ENCODE measurements around the gene IL7R.
A peak's percentile ranks its signal among the peaks of the same experiment; 100 is the strongest.

IL7R gene

GRCh38 chr5:35867998-35868397 lies 11.3 kb downstream of the IL7R start:
- peak overlapping the region; percentile 6 for H3K27ac Mint-ChIP-seq
- H3K9me3 Mint-ChIP-seq, result peaks cover 16% of the 10 kb centered on the region
- H3K4me1 Mint-ChIP-seq, result peaks cover 83% of the 10 kb centered on the region
- CTCF ChIA-PET, result interaction anchor here (1.8 kb wide), 1 partner anchor 89 kb away, joined by 6 read pairs; no protein-coding TSS in a partner anchor
- peaks cover 89% of the 10 kb centered on the region for H3K36me3 Mint-ChIP-seq
- DNase-seq, result no peak
- no peaks in the 10 kb centered on the region for H3K27me3 Mint-ChIP-seq
- no peak overlapping the region for H3K4me3 Mint-ChIP-seq

- peaks cover 85% of the 10 kb centered on the region for H3K4me1 Mint-ChIP-seq
- no peak for DNase-seq
These were observed 13.1 kb downstream of the IL7R start for GRCh38 chr5:35869685-35870277.

GRCh38 chr5:35870605-35871004 lies 13.9 kb downstream of the IL7R start:
- H3K4me3 Mint-ChIP-seq, result no peak overlapping the region
- peaks cover 2% of the 10 kb centered on the region for H3K9me3 Mint-ChIP-seq
- DNase-seq, result no peak
- peaks cover 85% of the 10 kb centered on the region for H3K4me1 Mint-ChIP-seq
- H3K27me3 Mint-ChIP-seq, result no peaks in the 10 kb centered on the region
- peaks cover 91% of the 10 kb centered on the region for H3K36me3 Mint-ChIP-seq
- H3K27ac Mint-ChIP-seq, result no peak overlapping the region
- CTCF ChIA-PET, result interaction anchor here (1.5 to 1.7 kb wide), 2 partner anchors 9 to 43 kb away, joined by 4 to 6 read pairs; no protein-coding TSS in a partner anchor

More at GRCh38 chr5:35869685-35870277, 13.1 kb downstream of the IL7R start:
- Mint-ChIP-seq H3K27ac (peak overlapping the region; percentile 70), H3K4me3 (no peak overlapping the region), H3K36me3 (peaks cover 91% of the 10 kb centered on the region), H3K27me3 (no peaks in the 10 kb centered on the region), H3K9me3 (peaks cover 9% of the 10 kb centered on the region)
- CTCF ChIA-PET, result interaction anchor here (1.3 to 1.7 kb wide), 5 partner anchors 10 to 218 kb away, joined by 3 to 6 read pairs (median 4); no protein-coding TSS in a partner anchor

GRCh38 chr5:35876454-35876853 lies 19.8 kb downstream of the IL7R start:
- Mint-ChIP-seq H3K36me3 (peaks cover 95% of the 10 kb centered on the region), H3K27ac (peak overlapping the region; percentile 75), H3K4me3 (no peak overlapping the region), H3K4me1 (peaks cover 90% of the 10 kb centered on the region), H3K27me3 (no peaks in the 10 kb centered on the region), H3K9me3 (peaks cover 1% of the 10 kb centered on the region)
- CTCF ChIA-PET, result no interaction called here
- no peak for DNase-seq

- Mint-ChIP-seq H3K4me3 (no peak overlapping the region), H3K9me3 (peaks cover 1% of the 10 kb centered on the region), H3K27me3 (no peaks in the 10 kb centered on the region), H3K36me3 (peaks cover 92% of the 10 kb centered on the region), H3K27ac (peak overlapping the region; percentile 75), H3K4me1 (peaks cover 90% of the 10 kb centered on the region)
- CTCF ChIA-PET, result no interaction called here
- no peak for DNase-seq
These were observed 20.2 kb downstream of the IL7R start for GRCh38 chr5:35876922-35877321.

GRCh38 chr5:35877655-35878054 lies 21.0 kb downstream of the IL7R start:
- Mint-ChIP-seq H3K36me3 (peaks cover 89% of the 10 kb centered on the region), H3K9me3 (peaks cover 1% of the 10 kb centered on the region), H3K4me1 (peaks cover 93% of the 10 kb centered on the region), H3K4me3 (no peak overlapping the region), H3K27ac (peak overlapping the region; percentile 75), H3K27me3 (no peaks in the 10 kb centered on the region)
- CTCF ChIA-PET, result no interaction called here
- no peak for DNase-seq

GRCh38 chr5:35878079-35878478 lies 21.4 kb downstream of the IL7R start:
- Mint-ChIP-seq H3K4me3 (no peak overlapping the region), H3K27me3 (no peaks in the 10 kb centered on the region), H3K4me1 (peaks cover 94% of the 10 kb centered on the region), H3K27ac (peak overlapping the region; percentile 75), H3K9me3 (peaks cover 1% of the 10 kb centered on the region), H3K36me3 (peaks cover 90% of the 10 kb centered on the region)
- no peak for DNase-seq
- CTCF ChIA-PET, result no interaction called here

- no peaks in the 10 kb centered on the region for H3K27me3 Mint-ChIP-seq
- no peak overlapping the region for H3K27ac Mint-ChIP-seq
- no peak overlapping the region for H3K4me3 Mint-ChIP-seq
- peaks cover 94% of the 10 kb centered on the region for H3K4me1 Mint-ChIP-seq
- peaks cover 86% of the 10 kb centered on the region for H3K36me3 Mint-ChIP-seq
- no peak for DNase-seq
- H3K9me3 Mint-ChIP-seq, result peaks cover 1% of the 10 kb centered on the region
- CTCF ChIA-PET, result interaction anchor here (0.7 to 1.7 kb wide), 4 partner anchors 9 to 228 kb away, joined by 3 to 6 read pairs (median 3); no protein-coding TSS in a partner anchor
These were observed 22.4 kb downstream of the IL7R start for GRCh38 chr5:35879096-35879495.

- peaks cover 1% of the 10 kb centered on the region for H3K9me3 Mint-ChIP-seq
- peak overlapping the region; percentile 58 for H3K27ac Mint-ChIP-seq
- no peak overlapping the region for H3K4me3 Mint-ChIP-seq
- peaks cover 85% of the 10 kb centered on the region for H3K36me3 Mint-ChIP-seq
- no peaks in the 10 kb centered on the region for H3K27me3 Mint-ChIP-seq
- no peak for DNase-seq
- CTCF ChIA-PET, result interaction anchor here (0.7 to 1.7 kb wide), 5 partner anchors 10 to 229 kb away, joined by 3 to 6 read pairs (median 3); no protein-coding TSS in a partner anchor
- H3K4me1 Mint-ChIP-seq, result peaks cover 93% of the 10 kb centered on the region
These were observed 23.0 kb downstream of the IL7R start for GRCh38 chr5:35879649-35880048.

GRCh38 chr5:35880156-35880555 lies 23.5 kb downstream of the IL7R start:
- CTCF ChIA-PET, result interaction anchor here (0.8 to 1.9 kb wide), 5 partner anchors 10 to 229 kb away, joined by 3 to 6 read pairs (median 3); no protein-coding TSS in a partner anchor
- H3K4me1 Mint-ChIP-seq, result peaks cover 90% of the 10 kb centered on the region
- peak overlapping the region; percentile 64 for H3K27ac Mint-ChIP-seq
- H3K9me3 Mint-ChIP-seq, result peaks cover 1% of the 10 kb centered on the region
- DNase-seq, result no peak
- peaks cover 79% of the 10 kb centered on the region for H3K36me3 Mint-ChIP-seq
- no peak overlapping the region for H3K4me3 Mint-ChIP-seq
- no peaks in the 10 kb centered on the region for H3K27me3 Mint-ChIP-seq

GRCh38 chr5:35881758-35882157 lies 25.1 kb downstream of the IL7R start:
- H3K36me3 Mint-ChIP-seq, result peaks cover 63% of the 10 kb centered on the region
- no peak overlapping the region for H3K4me3 Mint-ChIP-seq
- H3K9me3 Mint-ChIP-seq, result no peaks in the 10 kb centered on the region
- no peak overlapping the region for H3K27ac Mint-ChIP-seq
- DNase-seq, result no peak
- H3K4me1 Mint-ChIP-seq, result peaks cover 74% of the 10 kb centered on the region
- no peaks in the 10 kb centered on the region for H3K27me3 Mint-ChIP-seq
- CTCF ChIA-PET, result interaction anchor here (0.7 to 3.0 kb wide), 12 partner anchors 9 to 231 kb away, joined by 3 to 11 read pairs (median 4); no protein-coding TSS in a partner anchor

- CTCF ChIA-PET, result no interaction called here
- no peak overlapping the region for H3K4me3 Mint-ChIP-seq
- DNase-seq, result no peak
- H3K9me3 Mint-ChIP-seq, result no peaks in the 10 kb centered on the region
- H3K27ac Mint-ChIP-seq, result peak overlapping the region; percentile 8
- no peaks in the 10 kb centered on the region for H3K27me3 Mint-ChIP-seq
- H3K36me3 Mint-ChIP-seq, result peaks cover 39% of the 10 kb centered on the region
- peaks cover 49% of the 10 kb centered on the region for H3K4me1 Mint-ChIP-seq
These were observed 27.6 kb downstream of the IL7R start for GRCh38 chr5:35884191-35884769.

GRCh38 chr5:35884773-35885172 lies 28.1 kb downstream of the IL7R start:
- peaks cover 34% of the 10 kb centered on the region for H3K36me3 Mint-ChIP-seq
- no peaks in the 10 kb centered on the region for H3K27me3 Mint-ChIP-seq
- no peaks in the 10 kb centered on the region for H3K9me3 Mint-ChIP-seq
- DNase-seq, result no peak
- H3K4me3 Mint-ChIP-seq, result no peak overlapping the region
- no peak overlapping the region for H3K27ac Mint-ChIP-seq
- peaks cover 44% of the 10 kb centered on the region for H3K4me1 Mint-ChIP-seq
- CTCF ChIA-PET, result no interaction called here

- CTCF ChIA-PET, result no interaction called here
- no peaks in the 10 kb centered on the region for H3K27me3 Mint-ChIP-seq
- no peak for DNase-seq
- no peak overlapping the region for H3K4me3 Mint-ChIP-seq
- H3K9me3 Mint-ChIP-seq, result no peaks in the 10 kb centered on the region
- H3K4me1 Mint-ChIP-seq, result peaks cover 32% of the 10 kb centered on the region
- H3K36me3 Mint-ChIP-seq, result peaks cover 21% of the 10 kb centered on the region
- H3K27ac Mint-ChIP-seq, result no peak overlapping the region
These were observed 29.7 kb downstream of the IL7R start for GRCh38 chr5:35886381-35886780.

Measured in activated naive CD4-positive, alpha-beta T cell treated with anti-CD3 and anti-CD28 coated beads, Interleukin-2, amount 10 ng/mL, durations not matched to agents 7 days and 5 days (primary cell).